ENCODE data around the gene MAPK7. TPM values are rescaled to one million over a fixed set of nuclear protein-coding genes. Genes with fewer than 3 reads are reported as not detected.

The MAPK7 gene
- total RNA-seq, 1 experiment from 2014 or later: 40.0 TPM

DNA sequence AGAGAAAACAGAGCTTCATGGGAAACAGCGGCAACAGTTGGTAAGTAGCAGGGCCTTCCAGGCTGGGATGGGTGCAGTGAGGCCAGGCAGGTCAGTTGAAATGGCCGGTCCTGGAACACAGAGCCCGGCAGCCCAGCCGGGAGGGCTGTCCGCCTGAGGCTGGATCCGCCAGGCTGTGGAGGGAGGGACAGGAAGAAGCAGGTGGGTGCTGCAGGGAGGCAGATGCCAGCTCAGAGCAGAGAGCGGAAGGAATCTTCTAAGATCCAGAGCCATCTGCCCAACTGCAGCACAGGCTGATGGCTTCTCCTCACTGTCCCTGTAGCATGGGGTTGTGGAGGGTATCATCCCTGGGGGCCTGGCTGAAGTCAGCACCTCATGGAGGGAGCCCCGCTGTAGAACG lies 33.3 kb downstream of the MAPK7 start:
- DNase-seq (ENCODE audit: low spot score): no peak
- Histone ChIP-seq H3K4me3 (ENCODE audit: low read depth, low read length, poor library complexity, severe bottlenecking) (no peak overlapping the region), H3K27me3 (replicated peaks; ENCODE audit: insufficient read depth, low read depth, low read length, poor library complexity) (no peaks in the 10 kb centered on the region), H3K27ac (ENCODE audit: low read depth, low read length, poor library complexity, severe bottlenecking) (no peak overlapping the region), H3K4me1 (ENCODE audit: insufficient read depth, low read length, poor library complexity, severe bottlenecking) (no peaks in the 10 kb centered on the region), H3K9me3 (ENCODE audit: low read depth, low read length, poor library complexity, severe bottlenecking) (no peaks in the 10 kb centered on the region), H3K36me3 (ENCODE audit: insufficient read depth, low read length, poor library complexity, severe bottlenecking) (no peaks in the 10 kb centered on the region)
- POLR2A ChIA-PET (ENCODE audit: low non-redundant PET): interaction anchor here (0.6 kb wide), 1 partner anchor 27 kb away, joined by 7 read pairs; no protein-coding TSS in a partner anchor
- intact Hi-C loops (cut with micrococcal nuclease; ENCODE audit: unreplicated experiment): no loop called here
- BruUV-seq (replicated peaks): no TSS peak
- TF ChIP-seq, protein P1, sequence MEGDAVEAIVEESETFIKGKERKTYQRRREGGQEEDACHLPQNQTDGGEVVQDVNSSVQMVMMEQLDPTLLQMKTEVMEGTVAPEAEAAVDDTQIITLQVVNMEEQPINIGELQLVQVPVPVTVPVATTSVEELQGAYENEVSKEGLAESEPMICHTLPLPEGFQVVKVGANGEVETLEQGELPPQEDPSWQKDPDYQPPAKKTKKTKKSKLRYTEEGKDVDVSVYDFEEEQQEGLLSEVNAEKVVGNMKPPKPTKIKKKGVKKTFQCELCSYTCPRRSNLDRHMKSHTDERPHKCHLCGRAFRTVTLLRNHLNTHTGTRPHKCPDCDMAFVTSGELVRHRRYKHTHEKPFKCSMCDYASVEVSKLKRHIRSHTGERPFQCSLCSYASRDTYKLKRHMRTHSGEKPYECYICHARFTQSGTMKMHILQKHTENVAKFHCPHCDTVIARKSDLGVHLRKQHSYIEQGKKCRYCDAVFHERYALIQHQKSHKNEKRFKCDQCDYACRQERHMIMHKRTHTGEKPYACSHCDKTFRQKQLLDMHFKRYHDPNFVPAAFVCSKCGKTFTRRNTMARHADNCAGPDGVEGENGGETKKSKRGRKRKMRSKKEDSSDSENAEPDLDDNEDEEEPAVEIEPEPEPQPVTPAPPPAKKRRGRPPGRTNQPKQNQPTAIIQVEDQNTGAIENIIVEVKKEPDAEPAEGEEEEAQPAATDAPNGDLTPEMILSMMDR (conservative IDR thresholded peaks at IDR 0.05; ENCODE audit: low read depth, low read length): no peak
- no peak for TF ChIP-seq EZH2 (IDR thresholded peaks at IDR 0.05; ENCODE audit: borderline replicate concordance, low read depth, low read length, poor library complexity, severe bottlenecking)
- CTCF ChIA-PET: no interaction called here

DNA sequence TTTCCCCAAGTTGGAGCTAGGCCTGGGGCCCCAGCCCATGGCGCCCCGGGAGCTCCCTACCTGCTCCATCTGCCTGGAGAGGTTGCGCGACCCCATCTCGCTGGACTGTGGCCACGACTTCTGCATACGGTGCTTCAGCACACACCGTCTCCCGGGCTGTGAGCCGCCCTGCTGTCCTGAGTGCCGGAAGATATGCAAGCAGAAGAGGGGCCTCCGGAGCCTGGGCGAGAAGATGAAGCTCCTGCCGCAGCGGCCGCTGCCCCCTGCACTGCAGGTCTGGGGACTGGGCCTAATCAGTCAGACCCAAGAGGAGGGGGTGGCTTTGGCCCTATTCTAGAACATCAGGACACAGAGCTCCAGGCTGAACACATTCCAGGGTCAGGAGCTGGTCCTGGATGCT lies 34.2 kb downstream of the MAPK7 start:
- no TSS peak for BruUV-seq (replicated peaks)
- CTCF ChIA-PET: no interaction called here

DNA sequence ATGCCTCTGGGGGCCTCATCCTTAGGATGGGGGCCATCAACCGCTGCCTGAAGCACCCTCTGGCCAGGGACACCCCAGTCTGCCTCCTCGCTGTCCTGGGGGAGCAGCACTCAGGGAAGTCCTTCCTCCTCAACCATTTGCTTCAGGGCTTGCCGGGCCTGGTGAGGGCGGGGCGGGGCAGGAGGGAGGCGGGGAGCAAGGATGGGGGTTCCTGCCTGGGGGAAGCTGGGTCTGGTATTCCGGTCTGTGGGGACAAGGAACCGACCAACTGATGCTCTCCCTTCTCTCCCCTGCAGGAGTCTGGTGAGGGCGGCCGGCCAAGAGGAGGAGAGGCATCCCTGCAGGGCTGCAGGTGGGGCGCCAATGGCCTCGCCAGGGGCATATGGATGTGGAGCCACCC lies 34.7 kb downstream of the MAPK7 start:
- TF ChIP-seq, protein P1 (conservative IDR thresholded peaks at IDR 0.05; ENCODE audit: low read depth, low read length): no peak
- no peak for TF ChIP-seq EZH2 (IDR thresholded peaks at IDR 0.05; ENCODE audit: borderline replicate concordance, low read depth, low read length, poor library complexity, severe bottlenecking)
- Histone ChIP-seq H3K4me1 (ENCODE audit: insufficient read depth, low read length, poor library complexity, severe bottlenecking) (no peaks in the 10 kb centered on the region), H3K27ac (ENCODE audit: low read depth, low read length, poor library complexity, severe bottlenecking) (no peak overlapping the region), H3K4me3 (ENCODE audit: low read depth, low read length, poor library complexity, severe bottlenecking) (no peak overlapping the region), H3K9me3 (ENCODE audit: low read depth, low read length, poor library complexity, severe bottlenecking) (no peaks in the 10 kb centered on the region), H3K36me3 (ENCODE audit: insufficient read depth, low read length, poor library complexity, severe bottlenecking) (no peaks in the 10 kb centered on the region), H3K27me3 (replicated peaks; ENCODE audit: insufficient read depth, low read depth, low read length, poor library complexity) (no peaks in the 10 kb centered on the region)
- POLR2A ChIA-PET (ENCODE audit: low non-redundant PET): no interaction called here
- no peak for DNase-seq (ENCODE audit: low spot score)
- intact Hi-C loops (cut with micrococcal nuclease; ENCODE audit: unreplicated experiment): no loop called here
- CTCF ChIA-PET: no interaction called here
- no TSS peak for BruUV-seq (replicated peaks)

More for the DNA sequence above, 34.2 kb downstream of the MAPK7 start:
- intact Hi-C loops (cut with micrococcal nuclease; ENCODE audit: unreplicated experiment): no loop called here
- Histone ChIP-seq H3K27ac (ENCODE audit: low read depth, low read length, poor library complexity, severe bottlenecking) (no peak overlapping the region), H3K9me3 (ENCODE audit: low read depth, low read length, poor library complexity, severe bottlenecking) (no peaks in the 10 kb centered on the region), H3K4me1 (ENCODE audit: insufficient read depth, low read length, poor library complexity, severe bottlenecking) (no peaks in the 10 kb centered on the region), H3K27me3 (replicated peaks; ENCODE audit: insufficient read depth, low read depth, low read length, poor library complexity) (no peaks in the 10 kb centered on the region), H3K4me3 (ENCODE audit: low read depth, low read length, poor library complexity, severe bottlenecking) (no peak overlapping the region), H3K36me3 (ENCODE audit: insufficient read depth, low read length, poor library complexity, severe bottlenecking) (no peaks in the 10 kb centered on the region)
- no peak for TF ChIP-seq EZH2 (IDR thresholded peaks at IDR 0.05; ENCODE audit: borderline replicate concordance, low read depth, low read length, poor library complexity, severe bottlenecking)
- TF ChIP-seq, protein P1 (conservative IDR thresholded peaks at IDR 0.05; ENCODE audit: low read depth, low read length): no peak
- POLR2A ChIA-PET (ENCODE audit: low non-redundant PET): no interaction called here
- no peak for DNase-seq (ENCODE audit: low spot score)
